ENCODE results near the gene TRIM34.

GRCh38 chr11:5684646-5685362 is 60.0 kb downstream of the TRIM34 start, which contains the start of gene TRIM5:
- TF ChIP-seq, protein P1, sequence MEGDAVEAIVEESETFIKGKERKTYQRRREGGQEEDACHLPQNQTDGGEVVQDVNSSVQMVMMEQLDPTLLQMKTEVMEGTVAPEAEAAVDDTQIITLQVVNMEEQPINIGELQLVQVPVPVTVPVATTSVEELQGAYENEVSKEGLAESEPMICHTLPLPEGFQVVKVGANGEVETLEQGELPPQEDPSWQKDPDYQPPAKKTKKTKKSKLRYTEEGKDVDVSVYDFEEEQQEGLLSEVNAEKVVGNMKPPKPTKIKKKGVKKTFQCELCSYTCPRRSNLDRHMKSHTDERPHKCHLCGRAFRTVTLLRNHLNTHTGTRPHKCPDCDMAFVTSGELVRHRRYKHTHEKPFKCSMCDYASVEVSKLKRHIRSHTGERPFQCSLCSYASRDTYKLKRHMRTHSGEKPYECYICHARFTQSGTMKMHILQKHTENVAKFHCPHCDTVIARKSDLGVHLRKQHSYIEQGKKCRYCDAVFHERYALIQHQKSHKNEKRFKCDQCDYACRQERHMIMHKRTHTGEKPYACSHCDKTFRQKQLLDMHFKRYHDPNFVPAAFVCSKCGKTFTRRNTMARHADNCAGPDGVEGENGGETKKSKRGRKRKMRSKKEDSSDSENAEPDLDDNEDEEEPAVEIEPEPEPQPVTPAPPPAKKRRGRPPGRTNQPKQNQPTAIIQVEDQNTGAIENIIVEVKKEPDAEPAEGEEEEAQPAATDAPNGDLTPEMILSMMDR (IDR thresholded peaks at IDR 0.05), result peak; percentile 36 to 76 (median 64)
- TF ChIP-seq POLR2A (IDR thresholded peaks at IDR 0.05) (peak in 1 of 2 donors; percentile 15), EP300 (IDR thresholded peaks at IDR 0.05) (no peak), POLR2AphosphoS5 (IDR thresholded peaks at IDR 0.05) (peak; percentile 67)
